ENCODE results near the gene GLUL. TPM values are rescaled to one million over a fixed set of nuclear protein-coding genes. Genes with fewer than 3 reads are reported as not detected.

The GLUL gene
- total RNA-seq, 1 experiment from 2014 or later = 165 TPM

GRCh38 chr1:182332261-182333060, 59.1 kb downstream of the GLUL start:
- Histone ChIP-seq H3K9ac (ENCODE audit: low read length) (no peak overlapping the region), H3K36me3 (ENCODE audit: control insufficient read depth in 1 of 2, insufficient read depth in 2 of 2, low read length in 2 of 2) (no peaks in the 10 kb centered on the region), H3K79me2 (ENCODE audit: insufficient read depth, low read length) (no peaks in the 10 kb centered on the region), H3K4me3 (replicated peaks in 1 of 2; ENCODE audit: low read depth in 1 of 2, low read length in 2 of 2) (no peak overlapping the region), H4K20me1 (ENCODE audit: insufficient read depth) (no peaks in the 10 kb centered on the region), H3K27me3 (ENCODE audit: insufficient read depth, low read length) (no peaks in the 10 kb centered on the region), H3K9me3 (ENCODE audit: control insufficient read depth in 1 of 2, insufficient read depth in 1 of 2, low read depth in 1 of 2, low read length in 2 of 2) (no peaks in the 10 kb centered on the region), H2AFZ (ENCODE audit: low read depth, low read length, poor library complexity, severe bottlenecking) (no peak overlapping the region), H3K9me2 (ENCODE audit: insufficient read depth) (no peaks in the 10 kb centered on the region), H3K27ac (ENCODE audit: low read depth, low read length) (no peak overlapping the region), H3K4me1 (ENCODE audit: control insufficient read depth in 1 of 2, insufficient read depth in 2 of 2, low read length in 2 of 2) (no peaks in the 10 kb centered on the region), H3K4me2 (ENCODE audit: low read length) (no peak overlapping the region)
- TF ChIP-seq POLR2AphosphoS5 (IDR thresholded peaks at IDR 0.05; ENCODE audit: low read depth, low read length) (no peak), SP1 (IDR thresholded peaks at IDR 0.05; ENCODE audit: low read depth) (no peak), POLR2A (IDR thresholded peaks at IDR 0.05; ENCODE audit: borderline replicate concordance, extremely low read depth, insufficient read depth, insufficient read length) (no peak), ZFX (IDR thresholded peaks at IDR 0.05) (no peak), ZBTB33 (IDR thresholded peaks at IDR 0.05; ENCODE audit: extremely low read depth, insufficient replicate concordance, low read length) (no peak), ELF1 (IDR thresholded peaks at IDR 0.05; ENCODE audit: borderline replicate concordance, low read depth) (no peak), YY1 (IDR thresholded peaks at IDR 0.05; ENCODE audit: extremely low read depth, insufficient replicate concordance, low read depth, low read length) (no peak), EGR1 (IDR thresholded peaks at IDR 0.05; ENCODE audit: low read depth) (no peak)
- BruUV-seq (replicated peaks) = no TSS peak
- intact Hi-C loops (cut with micrococcal nuclease) = no loop called here
- ChIA-PET POLR2A (no interaction called here), CTCF (no interaction called here), RAD21 (ENCODE audit: low non-redundant PET in 1 of 2, low total read pairs in 2 of 2, uncharacterized antibody in 2 of 2, unreplicated experiment in 2 of 2) (no interaction called here)
- DNase-seq (ENCODE audit: low read depth, low spot score) (no peak), ATAC-seq (no peak)

Other genes starting within 250 kb of the GLUL start
- gene TEDDM1, start 8.9 kb upstream of the GLUL start, total RNA-seq (2021; ENCODE audit: unreplicated experiment) = not detected
- not detected for gene RGSL1, start 58.4 kb upstream of the GLUL start, total RNA-seq (2021; ENCODE audit: unreplicated experiment)
- 2.9 TPM for gene RNASEL, start 197.5 kb upstream of the GLUL start, total RNA-seq (2021; ENCODE audit: unreplicated experiment)
- 6.5 TPM for gene RGS16, start 212.6 kb upstream of the GLUL start, total RNA-seq (2021; ENCODE audit: unreplicated experiment)